ENCODE measurements around the gene USP48.
"Not testable (repeated sequence)": the region's sequence is repeated elsewhere in the genome, so short reads cannot be mapped to it uniquely, and the experiment has no call there.

The USP48 gene

DNA sequence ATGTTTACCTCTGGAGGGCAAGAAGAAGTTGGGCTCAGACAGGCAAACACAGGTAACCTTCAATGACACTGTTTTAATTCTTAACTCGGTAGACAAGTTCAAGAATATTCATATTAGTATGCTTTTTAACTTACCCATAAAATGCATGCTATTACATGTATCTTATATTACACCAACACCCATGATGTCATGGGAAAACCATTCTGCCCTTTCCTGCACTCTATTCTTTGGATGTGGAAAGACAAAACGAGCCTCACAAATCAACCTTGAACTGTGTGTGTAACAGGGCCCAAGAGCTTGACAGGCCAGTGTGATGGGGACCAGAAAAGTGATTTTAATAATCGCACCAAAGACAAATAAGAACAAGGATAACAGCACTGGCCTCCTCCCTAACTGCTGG, 91.2 kb downstream of the USP48 start:
- DNase-seq, result no peak

DNA sequence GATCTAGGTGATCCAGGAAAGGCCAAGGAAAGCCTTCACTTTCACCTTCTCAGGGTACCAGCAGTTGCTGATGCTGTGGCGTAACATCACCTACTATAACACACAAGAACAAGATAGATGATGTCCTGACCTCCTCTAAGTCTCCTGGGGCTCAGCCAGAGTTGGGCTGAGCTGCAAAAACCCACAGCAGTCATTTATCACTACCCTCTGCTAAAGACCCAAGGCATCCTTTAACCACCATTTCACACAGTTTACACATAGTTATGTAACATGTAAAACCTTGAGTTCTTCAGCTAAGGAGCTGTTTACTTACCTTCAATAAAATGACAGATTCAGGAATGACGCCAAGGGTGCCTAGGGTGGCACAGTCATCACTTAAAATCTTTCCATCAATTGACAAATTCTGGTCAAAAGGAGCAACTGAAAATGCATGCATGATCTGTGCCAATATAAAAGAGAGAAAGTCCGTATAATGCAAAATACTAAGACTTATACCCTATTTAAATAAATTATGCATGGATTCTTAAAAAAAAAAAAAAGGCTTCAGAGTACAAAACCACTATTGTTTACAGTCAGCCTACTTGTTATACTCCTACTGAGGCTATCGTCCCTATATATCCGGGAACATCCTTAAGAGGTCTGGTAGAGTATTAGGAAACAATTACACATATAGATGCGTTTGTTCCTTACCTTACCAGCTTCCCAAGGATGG, 93.1 kb downstream of the USP48 start:
- DNase-seq, result no peak

DNA sequence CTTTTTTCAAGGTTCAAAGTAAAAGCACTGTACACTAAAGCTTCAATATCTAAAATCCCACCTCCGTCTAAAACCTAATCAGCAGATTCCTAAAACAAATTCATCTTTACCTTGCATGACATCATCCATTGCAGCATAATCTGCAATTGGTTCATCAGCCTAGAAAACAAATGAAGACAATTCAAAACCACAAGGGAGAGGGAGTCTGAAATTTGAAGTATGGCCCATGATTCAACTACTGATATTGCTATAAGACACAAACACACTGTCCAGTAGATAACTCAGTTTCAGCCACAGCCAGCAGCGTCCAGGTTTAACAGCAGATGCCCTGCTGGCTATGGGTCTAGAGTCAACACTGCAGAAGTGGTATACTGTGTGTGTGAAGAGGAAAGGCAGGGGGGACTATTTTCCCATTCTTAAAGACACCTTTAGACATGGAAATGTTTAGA, 95.8 kb downstream of the USP48 start:
- peak; percentile 95 for DNase-seq

DNA sequence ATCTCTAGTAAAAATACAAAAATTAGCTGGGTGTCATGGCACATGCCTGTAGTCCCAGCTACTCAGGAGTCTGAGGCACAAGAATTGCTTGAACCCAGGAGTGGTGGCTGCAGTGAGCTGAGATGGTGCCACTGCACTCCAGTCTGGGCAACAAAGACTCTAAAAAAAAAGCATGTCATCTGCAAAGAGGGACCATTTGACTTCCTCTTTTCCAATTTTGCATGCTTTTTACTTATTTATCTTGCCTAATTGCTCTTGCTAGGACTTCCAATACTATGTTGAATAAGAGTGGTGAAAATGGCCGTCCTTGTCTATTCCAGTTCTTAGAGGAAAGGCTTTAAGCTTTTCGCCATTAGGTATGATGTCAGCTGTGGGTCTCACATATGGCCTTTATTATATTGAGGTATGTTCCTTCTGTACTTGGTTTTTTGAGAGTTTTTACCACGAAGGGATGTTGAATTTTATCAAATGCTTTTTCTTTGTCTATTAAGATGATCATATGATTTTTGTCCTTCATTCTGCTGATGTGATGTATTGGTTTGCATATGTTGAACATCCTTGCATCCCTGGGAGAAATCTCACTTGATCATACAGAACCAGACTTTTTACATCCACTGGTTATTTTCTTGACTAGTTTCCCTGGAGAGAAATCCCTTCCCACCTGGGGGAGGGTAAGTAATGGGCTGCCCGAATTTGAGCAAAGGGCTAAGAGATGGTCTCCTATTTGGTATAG, 96.8 kb downstream of the USP48 start:
- DNase-seq, result peak; percentile 56

DNA sequence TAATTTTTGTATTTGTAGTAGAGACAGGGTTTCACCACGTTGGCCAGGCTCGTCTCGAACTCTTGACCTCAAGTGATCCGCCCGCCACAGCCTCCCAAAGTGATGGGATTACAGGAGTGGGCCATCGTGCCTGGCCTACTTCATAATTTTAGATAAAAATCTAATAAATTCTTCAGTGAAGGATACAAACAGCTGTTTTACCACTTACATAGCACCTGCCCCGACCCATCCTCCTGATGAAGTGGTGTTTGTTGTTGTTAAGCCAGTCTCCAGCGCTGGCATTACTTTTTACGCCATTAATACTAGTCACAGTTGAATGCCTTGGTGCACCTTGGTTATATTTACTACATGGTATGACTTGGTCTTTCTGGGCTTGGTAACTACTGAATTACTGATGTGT, 101.5 kb downstream of the USP48 start:
- no peak for DNase-seq

DNA sequence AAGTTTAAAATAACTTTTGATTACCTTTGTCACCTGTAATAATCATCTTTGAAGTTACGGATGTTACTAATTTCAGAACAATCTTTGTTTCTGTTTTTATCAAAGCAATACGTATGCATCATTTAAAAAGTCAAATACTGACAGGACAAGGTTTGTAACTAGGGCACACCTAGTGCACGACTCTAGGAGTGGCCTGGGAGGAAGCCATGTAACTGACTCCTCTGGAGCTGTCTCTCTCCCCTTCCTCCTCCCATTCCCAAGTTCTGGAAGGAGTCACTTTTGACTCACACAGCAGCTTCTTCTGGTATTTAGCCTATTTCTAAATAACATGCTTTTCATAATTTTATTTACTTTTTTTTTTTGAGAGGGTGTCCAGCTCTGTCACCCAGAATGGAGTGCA, 102.0 kb downstream of the USP48 start:
- DNase-seq, result no peak

DNA sequence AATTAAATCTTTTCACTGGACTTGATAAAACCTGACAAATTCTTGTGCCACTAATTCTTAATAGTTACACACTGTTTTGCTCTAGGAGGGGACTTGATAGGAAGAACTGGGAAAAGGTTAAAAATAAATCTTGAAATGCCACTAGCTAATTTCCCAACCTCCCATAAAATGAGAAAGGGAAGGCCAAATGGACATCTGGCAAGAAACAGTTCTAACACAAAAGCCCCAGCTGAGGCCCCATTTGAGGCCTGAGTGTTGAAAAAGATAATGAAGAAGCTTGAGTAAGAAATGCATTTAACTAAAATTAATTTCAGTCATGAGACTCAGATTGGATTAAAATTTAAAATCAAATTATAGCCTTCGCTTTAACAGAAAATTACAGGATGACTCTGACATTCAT, 102.6 kb downstream of the USP48 start:
- no peak for DNase-seq

DNA sequence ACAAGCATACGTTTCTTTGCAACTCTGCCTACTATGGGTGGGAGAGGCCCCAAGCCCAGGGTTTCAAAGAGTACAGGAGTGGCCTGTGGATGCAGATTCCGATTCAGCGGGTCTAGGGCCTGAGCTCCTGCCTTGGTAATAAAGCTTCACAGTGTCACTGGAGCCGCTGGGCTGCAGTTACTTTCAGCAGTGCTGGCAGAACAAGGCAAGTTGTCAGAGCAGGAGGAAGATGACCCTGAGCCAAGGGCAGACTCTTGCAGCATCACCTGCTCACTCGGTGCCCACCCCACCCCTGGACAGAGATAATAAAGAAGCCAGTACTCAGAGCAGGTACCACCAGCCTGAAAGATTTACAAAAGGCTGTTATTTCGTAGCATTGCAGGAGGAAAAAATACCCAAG, 105.8 kb downstream of the USP48 start:
- no peak for DNase-seq

DNA sequence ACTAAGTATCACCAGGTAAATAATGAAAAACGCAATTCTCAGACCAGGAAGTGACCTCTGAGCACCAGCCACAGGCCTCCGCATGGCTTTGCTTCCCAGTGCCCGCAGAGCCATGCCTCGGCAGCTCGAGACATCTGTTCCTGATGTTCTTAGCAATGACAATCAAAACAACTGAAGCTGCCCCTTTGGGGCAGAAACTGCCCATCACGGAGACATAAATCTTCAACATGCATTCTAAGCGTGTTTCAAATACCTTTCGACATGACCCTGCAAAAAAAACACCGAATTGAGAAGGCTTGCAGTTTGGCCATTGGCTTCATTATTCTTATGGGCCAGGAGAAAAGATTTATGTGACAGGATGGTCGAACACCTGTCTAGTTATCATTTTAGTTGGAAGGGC, 108.0 kb downstream of the USP48 start:
- DNase-seq, result no peak

DNA sequence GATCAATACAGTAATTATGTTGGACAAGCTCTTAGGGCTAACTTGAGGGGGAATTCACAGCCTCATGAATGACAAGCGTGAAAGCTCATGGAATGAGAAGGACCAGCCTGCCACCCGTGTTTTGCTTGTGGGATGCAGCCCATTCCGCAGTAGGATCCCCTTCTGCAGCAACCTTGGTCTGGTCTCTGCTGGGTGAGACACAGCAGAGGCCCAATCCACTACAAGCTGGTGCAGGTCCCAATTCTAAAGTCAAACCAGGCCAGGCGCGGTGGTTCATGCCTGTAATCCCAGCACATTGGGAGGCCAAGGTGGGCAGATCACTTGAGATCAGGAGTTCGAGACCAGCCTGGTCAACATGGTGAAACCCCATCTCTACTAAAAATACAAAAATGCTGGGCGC, 109.1 kb downstream of the USP48 start:
- DNase-seq, result not testable (repeated sequence)

DNA sequence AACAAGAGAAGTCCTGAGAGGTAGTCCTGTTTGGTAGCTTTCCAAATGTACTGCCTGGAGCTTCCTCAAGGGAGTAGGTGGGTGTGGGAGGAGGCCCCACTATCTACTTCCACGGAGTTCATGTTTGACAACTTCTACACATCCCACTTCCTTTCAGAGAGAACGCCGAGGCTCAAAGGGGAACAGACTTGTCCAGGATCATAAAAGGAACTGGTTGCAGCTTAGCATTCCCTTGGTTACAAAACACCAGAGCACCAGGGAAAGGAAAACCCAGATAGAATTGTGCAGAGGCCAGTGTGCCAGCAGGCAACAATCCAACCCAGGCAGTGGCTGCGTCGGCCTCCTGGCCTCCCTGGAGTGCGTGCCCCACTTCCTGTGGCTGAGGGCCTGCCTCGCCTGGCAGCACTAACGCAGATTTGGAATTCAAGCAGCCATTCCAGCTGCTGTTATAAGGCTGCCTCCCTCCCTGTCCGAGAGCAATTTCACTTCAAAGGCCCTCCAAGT, 109.6 kb downstream of the USP48 start:
- DNase-seq, result peak; percentile 74

DNA sequence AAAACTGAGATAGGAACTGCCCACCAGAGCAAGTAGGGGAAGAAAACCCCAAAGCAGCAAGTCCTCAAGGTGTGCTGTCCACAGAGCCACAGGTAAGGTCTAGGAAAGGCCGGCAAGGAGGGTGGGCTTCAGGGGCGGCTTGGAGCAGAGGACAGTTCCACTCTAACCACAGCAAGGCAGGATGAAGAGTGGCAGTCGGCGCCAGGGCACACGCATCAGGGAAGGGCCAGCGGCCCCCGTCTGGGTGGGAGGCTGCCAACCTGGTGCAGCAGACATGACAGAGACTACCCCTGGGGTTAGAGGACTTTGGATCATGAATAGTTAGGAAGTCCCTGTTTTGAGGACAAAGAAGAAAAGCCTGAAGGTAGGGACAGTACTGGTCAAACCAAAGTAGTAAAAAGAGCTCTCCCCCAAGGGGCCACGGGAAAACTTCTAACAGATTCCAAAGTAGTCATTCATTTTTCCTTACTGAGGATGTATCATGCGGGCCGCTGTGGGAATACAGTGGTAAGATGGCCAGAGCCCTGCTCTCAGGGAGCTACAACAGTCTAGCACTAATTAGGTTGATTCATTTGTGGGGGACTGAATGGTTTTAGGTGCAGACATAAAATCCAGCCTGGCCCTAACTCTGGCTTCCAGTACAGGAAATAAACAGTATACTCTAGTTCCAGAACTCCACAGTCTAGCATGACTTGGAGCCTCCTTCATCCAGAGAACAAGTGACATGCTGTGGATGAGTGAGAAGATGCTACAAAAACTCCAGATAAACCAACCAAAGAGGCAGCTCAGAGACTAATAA, 110.3 kb downstream of the USP48 start:
- DNase-seq, result no peak

DNA sequence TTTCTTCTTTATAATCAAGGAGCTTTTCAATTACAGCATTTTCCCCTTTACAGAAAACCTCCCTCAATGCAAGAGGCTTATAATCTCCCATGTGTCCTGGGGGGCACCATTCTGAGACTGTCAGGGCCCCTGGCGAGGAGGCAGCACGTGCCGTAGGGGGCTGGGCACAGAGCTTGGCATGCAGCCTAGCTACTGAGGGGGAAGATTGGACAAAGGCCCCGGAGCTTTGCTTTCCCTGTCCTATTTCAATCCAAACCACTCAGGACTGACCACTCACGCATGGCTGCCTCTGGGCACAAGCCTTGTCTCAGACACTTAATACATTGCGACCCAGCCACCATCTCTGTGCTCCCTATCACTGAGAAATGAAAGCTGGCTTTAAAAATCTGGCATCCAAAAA, 111.0 kb downstream of the USP48 start:
- DNase-seq, result no peak

DNA sequence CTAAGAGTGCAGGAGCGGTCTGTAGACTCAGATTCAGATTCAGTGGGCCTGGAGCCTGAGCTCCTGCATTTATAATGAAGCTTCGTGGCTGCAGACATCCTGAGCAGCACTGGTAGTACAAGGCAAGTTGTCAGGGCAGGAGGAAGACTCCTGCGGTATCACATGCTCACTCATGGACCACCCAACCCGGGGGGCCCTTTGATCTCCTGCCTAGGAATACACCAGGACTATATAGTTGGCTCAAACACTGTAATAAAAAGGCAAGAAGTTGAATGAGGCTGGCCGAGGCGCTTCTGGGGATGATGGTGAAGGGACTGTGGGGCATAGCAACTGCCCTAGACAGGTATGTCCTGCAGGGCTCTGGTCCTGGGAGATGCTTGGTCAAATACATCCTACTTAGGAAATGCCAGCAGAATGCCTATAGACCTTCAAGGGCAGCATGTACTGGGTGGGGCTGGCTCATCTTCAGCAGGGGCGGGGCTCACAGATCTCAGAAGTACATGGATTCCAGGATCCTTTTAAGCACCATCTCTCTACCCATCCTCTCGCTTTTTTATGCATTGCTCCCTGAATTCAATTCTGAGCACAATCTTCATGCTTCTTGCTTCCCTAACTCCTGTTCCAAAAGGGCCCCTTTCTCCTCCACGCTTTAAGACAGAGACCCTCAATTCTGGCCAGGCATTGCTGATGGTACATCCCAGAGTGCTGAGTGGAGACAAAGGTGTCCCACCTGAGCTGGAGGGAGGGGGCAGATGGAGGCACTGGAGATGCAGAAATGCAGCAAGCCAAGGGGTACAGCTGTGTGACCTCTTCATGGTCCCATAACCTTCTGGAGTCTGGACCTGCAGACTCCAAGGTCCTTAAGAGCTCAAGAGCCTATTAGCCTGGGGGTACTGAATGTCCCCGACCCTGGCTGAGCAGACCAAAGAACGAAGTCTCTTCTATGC, 111.7 kb downstream of the USP48 start:
- DNase-seq, result peak; percentile 41

DNA sequence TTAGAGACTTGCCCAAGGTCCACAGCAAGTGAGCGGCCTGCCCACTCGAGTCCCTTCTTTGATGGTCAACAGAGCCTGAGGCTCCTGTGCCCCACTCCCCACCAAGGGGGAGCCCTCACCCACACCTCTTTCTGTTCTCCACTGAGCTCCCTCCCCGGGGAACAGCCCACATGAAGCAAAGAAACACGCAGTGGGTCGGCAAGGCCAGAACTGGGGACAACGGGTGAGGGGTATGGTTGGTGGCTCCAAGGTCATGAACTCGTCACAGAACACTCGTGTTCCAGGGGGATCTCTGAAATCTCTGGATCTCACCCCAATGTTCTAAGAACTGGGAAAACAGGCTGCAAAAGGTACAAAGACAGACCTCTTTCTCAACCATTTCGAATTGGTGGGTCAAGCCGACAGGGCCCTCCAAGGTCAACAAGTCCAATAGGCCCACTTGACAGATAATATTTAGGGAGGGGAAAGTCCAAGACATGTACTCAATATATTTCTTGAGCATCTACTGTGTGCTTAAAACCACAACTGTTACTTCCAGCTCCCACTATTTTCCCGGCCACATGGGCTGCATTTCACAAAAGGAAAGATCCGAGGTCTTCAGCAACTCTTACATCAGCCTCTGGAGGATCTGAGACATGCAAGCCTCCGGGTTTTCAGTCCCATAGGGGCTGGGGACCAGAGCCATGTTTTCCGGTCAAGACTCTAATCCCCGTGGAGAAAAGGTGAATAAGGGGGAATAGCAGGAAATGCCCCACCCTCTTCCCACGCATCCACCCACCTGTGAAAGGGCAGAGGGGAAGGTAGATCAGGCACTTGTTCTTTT, 112.7 kb downstream of the USP48 start:
- DNase-seq, result peak; percentile 61

DNA sequence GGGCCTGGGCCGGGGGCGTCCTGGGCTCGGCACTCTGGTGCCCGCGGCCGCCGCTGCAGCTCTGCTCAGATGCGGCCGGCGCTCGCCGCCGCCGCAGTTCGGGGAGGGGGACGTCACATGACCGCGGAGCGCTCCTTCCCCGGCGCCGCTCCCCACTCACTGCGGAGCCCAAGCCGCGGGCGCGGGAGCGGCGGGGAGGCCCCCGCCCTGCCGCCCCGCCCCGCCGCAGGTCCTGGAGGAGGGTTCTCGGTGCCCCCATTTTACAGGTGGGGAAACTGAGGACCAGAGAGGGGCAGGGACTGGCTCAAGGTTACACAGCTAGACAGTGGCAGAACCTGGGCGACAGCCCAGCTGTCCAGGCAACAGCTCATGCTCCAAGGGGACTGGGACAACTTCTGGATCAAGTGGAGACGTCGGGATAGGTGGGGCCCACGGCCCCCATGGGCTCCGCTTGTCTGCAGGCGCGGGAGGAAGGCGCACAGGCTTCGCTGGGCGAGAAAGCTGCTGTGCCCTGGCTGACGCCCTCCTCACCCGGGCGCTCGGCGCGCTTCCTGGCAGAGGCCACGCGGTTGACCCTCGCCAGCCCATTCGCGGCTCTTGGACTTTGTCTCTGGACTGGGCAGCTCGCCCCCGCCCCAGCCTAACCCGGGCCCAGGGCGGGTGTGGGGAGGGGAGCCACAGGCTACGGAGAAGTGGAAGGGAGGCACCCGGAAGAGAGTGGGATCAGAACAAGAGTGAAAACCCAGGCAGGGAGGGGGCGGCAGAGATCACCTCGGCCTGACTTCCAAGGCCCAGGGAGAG, 113.5 kb downstream of the USP48 start, which contains the start of gene RAP1GAP:
RAP1GAP (minus strand) TSS at position 100 of the 801 bp plus-strand sequence. CDS start 49,325 bp downstream, outside the sequence.
- DNase-seq, result peak; percentile 90

DNA sequence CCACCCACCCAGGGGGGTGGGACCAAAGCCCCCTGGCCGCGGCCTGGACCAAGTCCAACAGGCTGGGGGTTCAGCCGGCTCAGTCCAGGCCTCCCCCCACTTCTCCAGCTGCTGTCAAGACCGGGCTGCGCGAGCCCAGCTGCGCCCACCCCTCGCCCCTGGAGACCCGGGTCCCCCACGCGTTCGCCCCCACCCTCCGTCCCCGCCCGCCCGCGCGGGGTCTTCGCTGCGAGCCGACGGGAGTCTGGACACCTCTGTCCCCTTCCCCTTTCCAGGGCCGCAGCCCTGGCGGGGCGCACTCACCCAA, 114.0 kb downstream of the USP48 start:
- no peak for DNase-seq

DNA sequence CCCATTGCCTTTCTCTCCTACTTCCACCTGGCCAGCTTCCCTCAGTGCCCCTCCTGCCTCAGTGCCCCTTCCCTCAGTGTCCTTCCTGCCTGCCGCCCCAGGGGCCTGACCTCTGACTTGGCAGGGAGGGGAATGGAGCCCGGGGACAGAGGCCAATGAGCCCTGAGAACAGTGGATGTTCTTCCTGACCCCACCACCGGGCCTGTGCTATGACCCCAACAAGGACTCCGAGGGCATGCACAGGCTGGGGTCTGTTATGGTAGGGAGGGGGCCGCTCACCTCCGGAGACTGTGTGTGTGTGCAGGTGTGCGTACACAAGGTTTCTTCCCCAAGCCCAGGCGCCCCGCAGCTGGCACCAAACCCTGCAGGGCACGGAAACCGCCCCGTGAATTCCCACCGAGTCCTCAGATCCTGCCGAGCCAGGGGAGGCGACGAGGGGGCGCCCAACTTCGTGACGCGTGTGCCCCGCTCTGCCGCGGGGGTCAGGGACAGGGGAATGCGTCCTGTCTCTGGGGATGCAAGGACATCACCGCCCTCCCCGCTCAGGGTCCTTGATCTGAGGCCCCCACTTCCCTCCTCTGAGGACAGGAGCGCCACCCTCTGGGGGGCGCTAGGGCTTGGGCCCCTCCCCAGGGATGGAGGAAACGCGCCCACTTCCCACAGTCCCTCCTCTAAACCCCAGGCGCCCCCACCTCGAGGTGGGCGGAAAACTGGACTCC, 114.6 kb downstream of the USP48 start:
- DNase-seq, result no peak

DNA sequence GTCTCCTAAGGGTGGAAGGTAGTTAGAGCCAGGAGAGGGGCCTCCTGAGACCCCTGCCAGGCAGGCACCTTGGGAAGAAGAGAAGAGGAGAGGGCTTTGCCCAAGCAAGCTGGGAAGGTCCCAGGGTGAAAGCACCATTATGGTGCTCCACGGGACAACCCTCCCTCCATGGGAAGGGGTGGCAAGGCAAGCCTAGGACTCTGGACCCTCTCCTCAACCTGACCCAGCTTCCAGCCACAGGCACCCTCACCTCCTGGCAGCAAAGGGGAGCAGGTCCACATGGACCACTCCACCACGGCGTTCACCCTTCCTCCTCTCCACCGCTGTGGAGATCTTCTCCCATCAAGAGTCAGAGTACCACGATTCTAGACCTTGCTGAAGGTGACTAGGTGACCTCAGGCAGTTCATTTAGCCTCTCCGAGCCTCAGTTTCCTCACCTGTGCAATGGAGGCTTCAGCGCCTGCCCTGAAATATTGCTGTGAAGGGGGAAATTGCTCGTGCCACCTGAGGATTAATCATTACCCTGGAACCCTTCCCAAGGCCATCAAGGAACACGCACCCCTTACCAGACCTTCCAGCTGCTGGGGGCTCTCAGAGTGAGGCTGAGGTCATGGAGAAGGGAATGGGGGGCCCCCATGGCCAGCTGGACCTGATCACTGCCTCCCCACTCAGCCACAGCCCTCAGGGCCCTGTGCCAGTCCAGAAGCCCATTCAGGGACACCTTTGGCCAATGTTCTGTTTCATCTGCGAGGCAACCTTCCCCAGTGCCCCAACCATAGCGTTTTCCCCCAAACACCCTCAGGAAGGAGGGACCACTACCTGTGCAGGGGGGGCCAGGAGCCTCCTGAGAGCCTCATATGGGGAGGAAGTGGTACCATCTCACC, 115.4 kb downstream of the USP48 start:
- no peak for DNase-seq
